ENCODE measurements around the gene MED15. TPM values are rescaled to one million over a fixed set of nuclear protein-coding genes. Genes with fewer than 3 reads are reported as not detected.
"Not testable (repeated sequence)": the region's sequence is repeated elsewhere in the genome, so short reads cannot be mapped to it uniquely, and the experiment has no call there.

The MED15 gene
- total and polyA plus RNA-seq, 4 donors = 23.5 to 119 (median 96.9) TPM

GRCh38 chr22:20588843-20589581 is 81.6 kb downstream of the MED15 start:
- no peak for ATAC-seq (ENCODE audit: low FRiP score)
- WGBS, 2 donors = 58 to 64% methylated on average over 13 of the region's 13 CpGs
- no peak for DNase-seq
- H3K27me3 ChIP-seq (ENCODE audit: control insufficient read depth in 1 of 2, insufficient read depth in 2 of 2, low read length in 1 of 2) = no peaks in the 10 kb centered on the region
- H3K4me1 ChIP-seq (ENCODE audit: control insufficient read depth in 1 of 2, insufficient read depth in 2 of 2, low read length in 2 of 2) = no peaks in the 10 kb centered on the region
- H3K4me3 ChIP-seq (ENCODE audit: low read length in 2 of 2) = no peak overlapping the region
- no peak overlapping the region for H3K27ac ChIP-seq (ENCODE audit: low read depth in 1 of 2, low read length in 2 of 2)
- no peaks in the 10 kb centered on the region for H3K9me3 ChIP-seq (ENCODE audit: control insufficient read depth, low read length)
- peaks cover 0 to 6% of the 10 kb centered on the region in 2 donors for H3K36me3 ChIP-seq (ENCODE audit: control insufficient read depth in 1 of 2, insufficient read depth in 2 of 2, low read length in 1 of 2)
- intact Hi-C loops (cut with DNase I) = no loop called here

GRCh38 chr22:20589614-20590476 is 82.4 kb downstream of the MED15 start:
- no peak overlapping the region for H3K27ac ChIP-seq (ENCODE audit: low read depth in 1 of 2, low read length in 2 of 2)
- peaks cover 0 to 4% of the 10 kb centered on the region in 2 donors for H3K36me3 ChIP-seq (ENCODE audit: control insufficient read depth in 1 of 2, insufficient read depth in 2 of 2, low read length in 1 of 2)
- H3K4me1 ChIP-seq (ENCODE audit: control insufficient read depth in 1 of 2, insufficient read depth in 2 of 2, low read length in 2 of 2) = no peaks in the 10 kb centered on the region
- no peaks in the 10 kb centered on the region for H3K27me3 ChIP-seq (ENCODE audit: control insufficient read depth in 1 of 2, insufficient read depth in 2 of 2, low read length in 1 of 2)
- WGBS, 2 donors = 82 to 84% methylated on average over 15 of the region's 15 CpGs
- H3K4me3 ChIP-seq (ENCODE audit: low read length in 2 of 2) = no peak overlapping the region
- H3K9me3 ChIP-seq (ENCODE audit: control insufficient read depth, low read length) = no peaks in the 10 kb centered on the region
- intact Hi-C loops (cut with DNase I) = no loop called here
- ATAC-seq (ENCODE audit: low FRiP score) (no peak), DNase-seq (no peak)

- Histone ChIP-seq H3K9me3 (ENCODE audit: control insufficient read depth, low read length) (no peaks in the 10 kb centered on the region), H3K4me3 (ENCODE audit: low read length in 2 of 2) (no peak overlapping the region), H3K27me3 (ENCODE audit: control insufficient read depth in 1 of 2, insufficient read depth in 2 of 2, low read length in 1 of 2) (no peaks in the 10 kb centered on the region), H3K4me1 (ENCODE audit: control insufficient read depth in 1 of 2, insufficient read depth in 2 of 2, low read length in 2 of 2) (no peaks in the 10 kb centered on the region), H3K36me3 (ENCODE audit: control insufficient read depth in 1 of 2, insufficient read depth in 2 of 2, low read length in 1 of 2) (peaks cover 0 to 3% of the 10 kb centered on the region in 2 donors), H3K27ac (ENCODE audit: low read depth in 1 of 2, low read length in 2 of 2) (no peak overlapping the region)
- no peak for ATAC-seq (ENCODE audit: low FRiP score)
- 91 to 94% methylated on average over 9 of the region's 9 CpGs for WGBS, 2 donors
- no peak for DNase-seq
- intact Hi-C loops (cut with DNase I) = no loop called here
These were observed 83.3 kb downstream of the MED15 start for GRCh38 chr22:20590477-20591294.

- H3K4me3 ChIP-seq (ENCODE audit: low read length in 2 of 2) = no peak overlapping the region
- no peak overlapping the region for H3K27ac ChIP-seq (ENCODE audit: low read depth in 1 of 2, low read length in 2 of 2)
- 91% methylated on average over 10 of the region's 10 CpGs for WGBS, 2 donors
- intact Hi-C loops (cut with DNase I) = no loop called here
- no peaks in the 10 kb centered on the region for H3K27me3 ChIP-seq (ENCODE audit: control insufficient read depth in 1 of 2, insufficient read depth in 2 of 2, low read length in 1 of 2)
- H3K36me3 ChIP-seq (ENCODE audit: control insufficient read depth in 1 of 2, insufficient read depth in 2 of 2, low read length in 1 of 2) = peaks cover 0 to 2% of the 10 kb centered on the region in 2 donors
- ATAC-seq (ENCODE audit: low FRiP score) = no peak
- H3K4me1 ChIP-seq (ENCODE audit: control insufficient read depth in 1 of 2, insufficient read depth in 2 of 2, low read length in 2 of 2) = no peaks in the 10 kb centered on the region
- no peak for DNase-seq
- no peaks in the 10 kb centered on the region for H3K9me3 ChIP-seq (ENCODE audit: control insufficient read depth, low read length)
These were observed 83.9 kb downstream of the MED15 start for GRCh38 chr22:20591295-20591645.

GRCh38 chr22:20591660-20592310 is 84.4 kb downstream of the MED15 start:
- Histone ChIP-seq H3K4me1 (ENCODE audit: control insufficient read depth in 1 of 2, insufficient read depth in 2 of 2, low read length in 2 of 2) (no peaks in the 10 kb centered on the region), H3K4me3 (ENCODE audit: low read length in 2 of 2) (no peak overlapping the region), H3K27ac (ENCODE audit: low read depth in 1 of 2, low read length in 2 of 2) (no peak overlapping the region), H3K27me3 (ENCODE audit: control insufficient read depth in 1 of 2, insufficient read depth in 2 of 2, low read length in 1 of 2) (no peaks in the 10 kb centered on the region), H3K36me3 (ENCODE audit: control insufficient read depth in 1 of 2, insufficient read depth in 2 of 2, low read length in 1 of 2) (no peaks in the 10 kb centered on the region), H3K9me3 (ENCODE audit: control insufficient read depth, low read length) (no peaks in the 10 kb centered on the region)
- intact Hi-C loops (cut with DNase I) = no loop called here
- DNase-seq (no peak), ATAC-seq (ENCODE audit: low FRiP score) (no peak)
- WGBS, 2 donors = 80% methylated on average over 28 of the region's 28 CpGs

GRCh38 chr22:20594038-20594437 is 86.6 kb downstream of the MED15 start:
- H3K4me3 ChIP-seq (ENCODE audit: low read length in 2 of 2); H3K27me3 ChIP-seq (ENCODE audit: control insufficient read depth in 1 of 2, insufficient read depth in 2 of 2, low read length in 1 of 2); H3K27ac ChIP-seq (ENCODE audit: low read depth in 1 of 2, low read length in 2 of 2); DNase-seq; intact Hi-C loops (cut with DNase I); H3K4me1 ChIP-seq (ENCODE audit: control insufficient read depth in 1 of 2, insufficient read depth in 2 of 2, low read length in 2 of 2); ATAC-seq (ENCODE audit: low FRiP score); H3K36me3 ChIP-seq (ENCODE audit: control insufficient read depth in 1 of 2, insufficient read depth in 2 of 2, low read length in 1 of 2); H3K9me3 ChIP-seq (ENCODE audit: control insufficient read depth, low read length): not testable (repeated sequence)

- H3K4me1 ChIP-seq (ENCODE audit: control insufficient read depth in 1 of 2, insufficient read depth in 2 of 2, low read length in 2 of 2); H3K27ac ChIP-seq (ENCODE audit: low read depth in 1 of 2, low read length in 2 of 2); H3K9me3 ChIP-seq (ENCODE audit: control insufficient read depth, low read length); H3K4me3 ChIP-seq (ENCODE audit: low read length in 2 of 2); intact Hi-C loops (cut with DNase I); ATAC-seq (ENCODE audit: low FRiP score); H3K27me3 ChIP-seq (ENCODE audit: control insufficient read depth in 1 of 2, insufficient read depth in 2 of 2, low read length in 1 of 2); H3K36me3 ChIP-seq (ENCODE audit: control insufficient read depth in 1 of 2, insufficient read depth in 2 of 2, low read length in 1 of 2); DNase-seq: not testable (repeated sequence)
- WGBS, 2 donors = 84 to 89% methylated on average over 4 of the region's 4 CpGs
These were observed 87.1 kb downstream of the MED15 start for GRCh38 chr22:20594486-20594885.

- no peak for ATAC-seq (ENCODE audit: low FRiP score)
These were observed 88.1 kb downstream of the MED15 start for GRCh38 chr22:20595461-20595860.

More at GRCh38 chr22:20595461-20595860, 88.1 kb downstream of the MED15 start:
- no peaks in the 10 kb centered on the region for H3K9me3 ChIP-seq (ENCODE audit: control insufficient read depth, low read length)
- H3K36me3 ChIP-seq (ENCODE audit: control insufficient read depth in 1 of 2, insufficient read depth in 2 of 2, low read length in 1 of 2) = no peaks in the 10 kb centered on the region
- DNase-seq = no peak
- no peaks in the 10 kb centered on the region for H3K4me1 ChIP-seq (ENCODE audit: control insufficient read depth in 1 of 2, insufficient read depth in 2 of 2, low read length in 2 of 2)
- H3K27me3 ChIP-seq (ENCODE audit: control insufficient read depth in 1 of 2, insufficient read depth in 2 of 2, low read length in 1 of 2) = no peaks in the 10 kb centered on the region
- intact Hi-C loops (cut with DNase I) = no loop called here
- H3K4me3 ChIP-seq (ENCODE audit: low read length in 2 of 2) = no peak overlapping the region
- 87% methylated on average over 3 of the region's 3 CpGs for WGBS, 2 donors
- no peak overlapping the region for H3K27ac ChIP-seq (ENCODE audit: low read depth in 1 of 2, low read length in 2 of 2)

Measured in aorta (tissue), 5 donors.